Measurements from ENCODE around the gene ZNF728.

DNA sequence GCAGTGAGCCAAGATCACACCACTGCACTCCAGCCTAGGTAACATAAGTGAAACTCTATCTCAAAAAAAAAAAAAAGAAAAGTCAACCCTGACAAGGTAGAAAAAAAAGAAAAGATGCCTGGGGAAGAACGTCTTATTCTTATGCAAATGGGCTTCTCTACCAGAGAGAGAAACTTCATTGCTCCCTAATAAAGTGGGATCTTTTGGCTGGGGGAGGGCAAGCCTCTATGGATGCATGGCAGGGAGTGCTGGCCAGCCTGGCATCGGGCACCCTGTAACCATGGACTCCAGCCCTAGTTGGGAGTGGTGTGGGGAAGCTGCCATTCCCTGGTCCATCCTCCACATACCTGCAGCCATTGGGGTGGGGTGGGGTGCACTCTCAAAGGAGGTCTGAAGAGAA is 30.7 kb upstream of the ZNF728 start:
- TF ChIP-seq, protein P1, sequence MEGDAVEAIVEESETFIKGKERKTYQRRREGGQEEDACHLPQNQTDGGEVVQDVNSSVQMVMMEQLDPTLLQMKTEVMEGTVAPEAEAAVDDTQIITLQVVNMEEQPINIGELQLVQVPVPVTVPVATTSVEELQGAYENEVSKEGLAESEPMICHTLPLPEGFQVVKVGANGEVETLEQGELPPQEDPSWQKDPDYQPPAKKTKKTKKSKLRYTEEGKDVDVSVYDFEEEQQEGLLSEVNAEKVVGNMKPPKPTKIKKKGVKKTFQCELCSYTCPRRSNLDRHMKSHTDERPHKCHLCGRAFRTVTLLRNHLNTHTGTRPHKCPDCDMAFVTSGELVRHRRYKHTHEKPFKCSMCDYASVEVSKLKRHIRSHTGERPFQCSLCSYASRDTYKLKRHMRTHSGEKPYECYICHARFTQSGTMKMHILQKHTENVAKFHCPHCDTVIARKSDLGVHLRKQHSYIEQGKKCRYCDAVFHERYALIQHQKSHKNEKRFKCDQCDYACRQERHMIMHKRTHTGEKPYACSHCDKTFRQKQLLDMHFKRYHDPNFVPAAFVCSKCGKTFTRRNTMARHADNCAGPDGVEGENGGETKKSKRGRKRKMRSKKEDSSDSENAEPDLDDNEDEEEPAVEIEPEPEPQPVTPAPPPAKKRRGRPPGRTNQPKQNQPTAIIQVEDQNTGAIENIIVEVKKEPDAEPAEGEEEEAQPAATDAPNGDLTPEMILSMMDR (IDR thresholded peaks at IDR 0.05) = no peak
- TF ChIP-seq POLR2A (IDR thresholded peaks at IDR 0.05; ENCODE audit: low read depth) (no peak), POLR2AphosphoS5 (IDR thresholded peaks at IDR 0.05) (no peak)
